ENCODE data around the gene MYO1C.

- no peak for TF ChIP-seq CTCF (IDR thresholded peaks at IDR 0.05 in 8 of 11, conservative IDR thresholded peaks at IDR 0.05 in 3 of 11)
- TF ChIP-seq POLR2AphosphoS5 (IDR thresholded peaks at IDR 0.05) = no peak
- TF ChIP-seq POLR2A (IDR thresholded peaks at IDR 0.05) = no peak
Observed at GRCh38 chr17:1420981-1421380, 71.5 kb downstream of the MYO1C start.

Measured in spleen (tissue), 7 donors.